ENCODE results near the gene TBC1D24. TPM values are rescaled to one million over a fixed set of nuclear protein-coding genes. Genes with fewer than 3 reads are reported as not detected.
"Not testable (repeated sequence)": the region's sequence is repeated elsewhere in the genome, so short reads cannot be mapped to it uniquely, and the experiment has no call there.

The TBC1D24 gene
- total RNA-seq (2014; rRNA removed; shearing (Covaris generic)): 8.6 and 18.0 TPM in 2 replicates

GRCh38 chr16:2474877-2475412 lies at the start of gene TBC1D24:
Gene TBC1D24, plus strand, starts transcription at chr16:2475127. Its CDS starts 21,022 bp downstream, at chr16:2496149.
- DNase-seq (ENCODE audit: low spot score): peak; percentile 57

DNA sequence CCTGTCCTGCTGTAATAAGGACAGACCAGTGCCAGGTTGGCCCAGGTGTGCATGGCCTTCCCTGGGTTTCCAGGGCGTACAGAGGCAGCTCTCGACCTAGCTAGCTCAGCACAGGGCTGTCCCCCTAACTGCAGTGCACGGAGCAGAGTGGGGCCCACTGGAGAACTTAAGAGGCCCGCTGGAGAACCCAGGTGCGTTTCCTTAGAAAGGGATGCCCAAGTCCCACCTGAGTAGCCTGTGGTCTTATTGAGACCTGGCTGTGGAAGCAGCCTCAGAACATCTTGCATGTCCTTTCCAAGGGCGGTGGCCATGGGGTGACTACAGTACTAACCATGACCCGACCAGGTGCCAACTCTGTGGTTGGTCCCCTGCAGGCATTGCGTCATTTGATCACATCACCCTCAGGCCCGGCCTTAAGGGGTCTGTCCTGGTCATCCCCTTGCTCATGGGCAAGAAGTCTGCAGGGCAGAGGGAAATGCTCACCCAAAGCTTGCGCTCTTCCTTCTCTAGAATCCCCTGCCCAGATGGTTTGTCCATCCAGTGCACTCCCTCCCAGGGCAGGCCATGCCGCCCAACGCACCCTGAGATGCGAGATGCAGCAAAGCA lies 49.0 kb upstream of the TBC1D24 start:
- no peak for DNase-seq (ENCODE audit: low spot score)

GRCh38 chr16:2426941-2427361 lies 48.0 kb upstream of the TBC1D24 start:
- DNase-seq (ENCODE audit: low spot score): no peak

DNA sequence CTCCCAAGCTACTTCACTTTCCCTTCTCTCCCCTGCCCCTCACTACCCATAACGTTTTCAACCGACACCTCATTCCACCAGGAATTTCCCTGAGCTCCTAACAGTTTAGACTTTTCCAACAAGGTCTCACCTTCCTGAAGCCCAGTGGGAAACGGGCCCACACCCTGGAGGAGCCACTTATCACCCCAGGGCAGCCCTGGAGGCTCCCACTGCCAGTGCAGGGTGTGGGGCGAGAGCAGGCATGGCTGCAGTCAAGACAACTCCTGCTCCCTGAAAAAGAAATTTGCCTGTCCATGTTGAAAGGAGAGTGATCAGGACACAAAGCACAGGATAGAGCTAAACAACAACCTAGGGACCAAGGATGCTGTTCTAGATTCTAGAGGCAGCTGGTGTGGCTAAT lies 47.4 kb upstream of the TBC1D24 start:
- no peak for DNase-seq (ENCODE audit: low spot score)

GRCh38 chr16:2428051-2428783 lies 46.7 kb upstream of the TBC1D24 start:
- DNase-seq (ENCODE audit: low spot score): no peak

- no peak for DNase-seq (ENCODE audit: low spot score)
Observed at GRCh38 chr16:2428784-2429033, 46.2 kb upstream of the TBC1D24 start.

GRCh38 chr16:2429034-2429770 lies 45.7 kb upstream of the TBC1D24 start, which contains the start of gene CCNF:
Gene CCNF, plus strand, starts transcription at chr16:2429447. Its CDS starts 35 bp downstream, at chr16:2429482.
- peak; percentile 84 for DNase-seq (ENCODE audit: low spot score)

GRCh38 chr16:2429771-2430663 lies 44.9 kb upstream of the TBC1D24 start:
- no peak for DNase-seq (ENCODE audit: low spot score)

GRCh38 chr16:2432286-2432685 lies 42.6 kb upstream of the TBC1D24 start:
- no peak for DNase-seq (ENCODE audit: low spot score)

GRCh38 chr16:2432801-2433505 lies 42.0 kb upstream of the TBC1D24 start:
- DNase-seq (ENCODE audit: low spot score): no peak

DNA sequence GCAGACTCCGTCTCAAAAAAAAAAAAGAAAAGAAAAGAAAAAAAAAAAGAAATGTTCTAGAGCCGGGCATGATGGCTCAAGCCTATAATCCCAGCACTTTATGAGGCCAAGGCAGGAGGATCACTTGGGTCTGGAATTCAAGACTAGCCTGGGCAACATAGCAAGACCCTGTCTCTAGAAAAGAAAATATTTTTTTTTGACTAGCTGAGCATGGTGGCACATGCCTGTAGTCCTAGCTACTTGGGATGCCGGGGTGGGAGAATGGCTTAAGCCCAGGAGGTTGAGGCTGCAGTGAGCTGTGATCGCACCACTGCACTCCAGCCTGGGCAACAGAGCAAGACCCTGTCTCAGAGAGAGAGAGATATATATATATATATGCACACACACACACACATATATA lies 39.7 kb upstream of the TBC1D24 start:
- DNase-seq (ENCODE audit: low spot score): not testable (repeated sequence)

DNA sequence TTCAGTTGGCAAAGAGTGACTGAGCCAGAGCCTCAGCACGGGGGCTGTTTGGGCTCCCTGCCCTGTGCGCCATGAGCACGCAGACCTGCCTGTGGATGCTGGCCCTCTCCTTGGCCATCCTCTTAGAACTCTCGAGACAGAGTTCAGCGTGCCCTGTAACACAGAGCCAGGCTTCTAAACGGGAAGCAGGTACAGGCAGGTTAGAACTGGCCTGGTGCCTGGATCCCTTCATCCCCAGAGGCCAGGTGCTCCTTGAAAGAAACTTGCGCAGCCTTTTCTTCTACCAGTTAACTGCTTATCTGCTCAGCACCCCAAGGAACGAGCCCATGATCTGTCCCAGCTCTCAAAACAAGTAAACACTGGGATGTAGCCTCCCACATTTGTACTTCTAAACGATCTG lies 38.8 kb upstream of the TBC1D24 start:
- DNase-seq (ENCODE audit: low spot score): no peak

- no peak for DNase-seq (ENCODE audit: low spot score)
Observed at GRCh38 chr16:2437032-2437790, 37.7 kb upstream of the TBC1D24 start.

- no peak for DNase-seq (ENCODE audit: low spot score)
Observed at GRCh38 chr16:2438121-2438520, 36.8 kb upstream of the TBC1D24 start.

DNA sequence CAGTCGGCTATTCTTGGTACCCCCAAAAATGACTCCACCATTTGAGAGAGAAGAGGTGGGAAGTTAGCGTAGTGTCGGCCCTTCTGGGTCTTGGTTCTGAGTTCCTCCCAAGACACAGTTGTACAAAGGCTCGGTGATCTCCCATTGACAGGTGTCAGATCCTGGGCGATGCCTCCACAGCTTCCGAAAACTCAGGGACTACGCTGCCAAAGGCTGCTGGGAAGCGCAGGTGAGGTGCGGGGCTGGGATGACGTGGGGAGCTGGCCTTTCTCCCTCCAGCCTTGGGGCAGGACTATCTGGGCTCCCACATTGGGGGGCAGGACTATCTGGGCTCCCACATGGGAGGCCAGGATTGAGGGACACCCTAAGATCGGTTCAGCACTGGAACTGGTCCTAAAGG lies 35.3 kb upstream of the TBC1D24 start:
- no peak for DNase-seq (ENCODE audit: low spot score)

GRCh38 chr16:2441143-2441804 lies 33.7 kb upstream of the TBC1D24 start:
- not testable (repeated sequence) for DNase-seq (ENCODE audit: low spot score)

DNA sequence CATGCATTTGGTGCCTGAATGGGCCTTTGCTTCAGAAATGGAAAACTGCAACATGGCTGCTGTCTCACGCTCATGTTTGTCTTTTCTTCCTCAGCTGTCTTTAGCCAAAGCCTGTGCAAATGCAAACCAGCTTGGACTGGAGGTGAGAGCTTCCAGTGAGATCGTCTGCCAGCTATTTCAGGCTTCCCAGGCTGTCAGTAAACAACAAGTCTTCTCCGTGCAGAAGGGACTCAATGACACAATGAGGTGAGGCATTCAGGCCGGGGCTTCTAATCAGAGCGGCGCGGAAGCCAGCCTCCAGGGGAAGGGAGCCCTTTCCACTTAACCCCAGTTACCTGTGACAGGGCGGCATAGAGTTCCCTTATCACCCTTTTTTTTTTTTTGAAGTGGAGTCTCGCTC lies 31.4 kb upstream of the TBC1D24 start:
- no peak for DNase-seq (ENCODE audit: low spot score)

DNA sequence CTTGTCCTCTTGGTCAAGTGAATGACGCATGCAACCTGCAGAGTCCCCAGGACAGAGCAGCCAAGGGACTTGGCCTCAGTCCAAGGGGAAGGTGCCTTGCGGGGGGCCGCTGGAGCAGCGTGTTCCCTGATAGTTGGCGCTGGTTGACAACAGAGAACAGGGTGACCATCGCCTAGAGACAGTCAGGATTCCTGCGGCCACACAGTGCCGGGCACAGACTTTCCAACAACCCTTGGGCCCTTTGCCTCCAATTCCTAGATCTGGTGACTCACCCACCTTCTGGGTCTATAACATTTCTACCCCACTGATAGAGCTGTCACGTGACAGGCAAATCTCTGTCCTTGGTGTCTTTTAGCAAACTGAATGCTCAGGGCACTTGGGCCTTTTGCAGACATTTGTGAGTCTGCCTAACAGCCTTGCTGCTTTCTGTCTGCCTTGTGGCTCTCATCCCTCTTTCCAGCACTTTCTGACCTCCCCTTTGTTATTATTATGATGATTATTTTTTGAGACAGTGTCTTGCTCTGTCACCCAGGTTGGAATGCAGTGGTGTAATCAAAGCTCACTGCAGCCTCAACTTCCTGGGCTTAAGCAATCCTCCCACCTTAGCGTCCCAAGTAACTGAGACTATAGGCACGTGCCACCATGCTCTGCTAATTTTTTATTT lies 26.9 kb upstream of the TBC1D24 start:
- no peak for DNase-seq (ENCODE audit: low spot score)

- no peak for DNase-seq (ENCODE audit: low spot score)
Observed at GRCh38 chr16:2449118-2449517, 25.8 kb upstream of the TBC1D24 start.
